ENCODE data around the gene PEX5. TPM values are rescaled to one million over a fixed set of nuclear protein-coding genes. Genes with fewer than 3 reads are reported as not detected.

Gene PEX5
- total RNA-seq, 1 donor from 2014 or later, result 25.5 TPM

DNA sequence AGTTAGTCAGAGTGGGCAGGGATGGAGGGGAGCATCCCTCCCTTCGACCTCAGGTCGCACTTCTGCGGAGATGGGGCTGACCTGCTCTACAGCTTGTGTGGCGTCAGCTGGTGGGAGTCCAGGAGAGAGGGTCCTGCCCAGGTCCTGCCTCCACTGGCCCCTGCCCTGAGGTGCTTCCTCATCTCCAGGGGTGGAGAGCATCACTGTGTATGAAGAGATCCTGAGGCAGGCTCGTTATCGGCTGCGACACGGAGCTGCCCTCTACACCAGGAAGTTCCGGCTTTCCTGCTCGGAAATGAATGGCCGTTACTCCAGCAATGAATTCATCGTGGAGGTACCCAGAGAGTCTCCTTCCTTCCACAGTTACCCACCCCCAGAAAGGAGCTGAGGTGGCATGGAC is 39.1 kb upstream of the PEX5 start:
- TF ChIP-seq CTCF (IDR thresholded peaks at IDR 0.05), result no peak
- Mint-ChIP-seq H3K27me3 (ENCODE audit: low read depth) (no peaks in the 10 kb centered on the region), H3K9me3 (ENCODE audit: low read depth) (no peaks in the 10 kb centered on the region), H3K36me3 (ENCODE audit: low read depth) (peaks cover 30% of the 10 kb centered on the region), H3K27ac (ENCODE audit: unreplicated experiment) (no peak overlapping the region), H3K4me3 (ENCODE audit: unreplicated experiment) (no peak overlapping the region), H3K4me1 (ENCODE audit: low read depth) (no peaks in the 10 kb centered on the region)
- DNase-seq (ENCODE audit: low spot score), result no peak

DNA sequence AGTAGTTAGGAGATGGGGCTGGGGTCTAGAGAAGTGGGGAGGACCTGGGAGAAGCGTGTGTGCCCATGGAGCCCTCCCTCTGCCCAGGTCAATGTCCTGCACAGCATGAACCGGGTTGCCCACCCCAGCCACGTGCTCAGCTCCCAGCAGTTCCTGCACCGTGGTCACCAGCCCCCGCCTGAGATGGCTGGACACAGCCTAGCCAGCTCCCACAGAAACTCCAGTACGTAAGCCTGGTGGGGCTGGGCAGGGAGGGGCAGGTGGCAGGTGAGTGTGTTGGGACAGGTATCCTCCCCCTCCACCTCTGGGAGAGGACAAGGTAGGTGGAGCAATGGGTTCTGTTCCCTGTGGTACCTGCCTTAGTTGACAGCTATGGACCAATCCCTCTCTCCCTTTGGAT is 38.6 kb upstream of the PEX5 start:
- Mint-ChIP-seq H3K4me1 (ENCODE audit: low read depth) (no peaks in the 10 kb centered on the region), H3K27me3 (ENCODE audit: low read depth) (no peaks in the 10 kb centered on the region), H3K27ac (ENCODE audit: unreplicated experiment) (no peak overlapping the region), H3K4me3 (ENCODE audit: unreplicated experiment) (no peak overlapping the region), H3K36me3 (ENCODE audit: low read depth) (peaks cover 27% of the 10 kb centered on the region), H3K9me3 (ENCODE audit: low read depth) (no peaks in the 10 kb centered on the region)
- no peak for TF ChIP-seq CTCF (IDR thresholded peaks at IDR 0.05)
- DNase-seq (ENCODE audit: low spot score), result no peak

DNA sequence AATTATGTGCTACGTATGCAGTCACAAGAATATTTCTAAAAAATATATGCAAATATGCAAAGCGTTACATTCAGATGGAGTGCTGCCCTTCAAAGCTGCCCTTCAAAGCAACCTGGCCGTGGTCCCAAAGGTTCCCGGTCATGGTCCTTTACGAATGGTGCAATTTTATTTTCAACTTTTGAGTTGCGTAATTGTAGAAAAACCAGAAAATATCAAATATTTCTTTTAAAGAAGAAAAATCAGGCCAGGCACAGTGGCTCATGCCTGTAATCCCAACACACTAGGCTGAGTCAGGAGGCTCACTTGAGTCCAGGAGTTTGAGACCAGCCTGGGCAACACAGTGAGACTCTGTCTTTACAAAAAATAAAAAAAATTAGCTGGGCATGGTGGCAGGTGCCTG is 38.0 kb upstream of the PEX5 start:
- DNase-seq (ENCODE audit: low spot score), result no peak
- H3K9me3 Mint-ChIP-seq (ENCODE audit: low read depth), result no peaks in the 10 kb centered on the region
- H3K4me3 Mint-ChIP-seq (ENCODE audit: unreplicated experiment), result no peak overlapping the region
- no peaks in the 10 kb centered on the region for H3K4me1 Mint-ChIP-seq (ENCODE audit: low read depth)
- H3K27me3 Mint-ChIP-seq (ENCODE audit: low read depth), result no peaks in the 10 kb centered on the region
- no peak overlapping the region for H3K27ac Mint-ChIP-seq (ENCODE audit: unreplicated experiment)
- peaks cover 27% of the 10 kb centered on the region for H3K36me3 Mint-ChIP-seq (ENCODE audit: low read depth)
- TF ChIP-seq CTCF (IDR thresholded peaks at IDR 0.05), result no peak

- Mint-ChIP-seq H3K4me3 (ENCODE audit: unreplicated experiment) (no peak overlapping the region), H3K27ac (ENCODE audit: unreplicated experiment) (no peak overlapping the region)
Observed at GRCh38 chr12:7152818-7153217, 36.7 kb upstream of the PEX5 start.

GRCh38 chr12:7154042-7154441 is 35.4 kb upstream of the PEX5 start:
- Mint-ChIP-seq H3K9me3 (ENCODE audit: low read depth) (no peaks in the 10 kb centered on the region), H3K36me3 (ENCODE audit: low read depth) (peaks cover 21% of the 10 kb centered on the region), H3K27me3 (ENCODE audit: low read depth) (no peaks in the 10 kb centered on the region), H3K27ac (ENCODE audit: unreplicated experiment) (no peak overlapping the region), H3K4me3 (ENCODE audit: unreplicated experiment) (no peak overlapping the region), H3K4me1 (ENCODE audit: low read depth) (no peaks in the 10 kb centered on the region)
- DNase-seq (ENCODE audit: low spot score), result no peak
- no peak for TF ChIP-seq CTCF (IDR thresholded peaks at IDR 0.05)

More at GRCh38 chr12:7152818-7153217, 36.7 kb upstream of the PEX5 start:
- no peak for TF ChIP-seq CTCF (IDR thresholded peaks at IDR 0.05)
- Mint-ChIP-seq H3K4me1 (ENCODE audit: low read depth) (no peaks in the 10 kb centered on the region), H3K9me3 (ENCODE audit: low read depth) (no peaks in the 10 kb centered on the region), H3K27me3 (ENCODE audit: low read depth) (no peaks in the 10 kb centered on the region), H3K36me3 (ENCODE audit: low read depth) (peaks cover 27% of the 10 kb centered on the region)
- DNase-seq (ENCODE audit: low spot score), result no peak
